DMS53 treated with DMSO at 0.1 percent for 48 hours (cell line): Measurements from ENCODE around the gene TRIM41.
"Not testable (repeated sequence)": the region's sequence is repeated elsewhere in the genome, so short reads cannot be mapped to it uniquely, and the experiment has no call there.

Experiments
- DNase-seq: peaks from one replicate; lab custom pipeline; 2025; ENCODE audit not compliant: unreplicated experiment; lab: John Stamatoyannopoulos, UW

The TRIM41 gene

GRCh38 chr5:181248277-181248676 is 25.2 kb downstream of the TRIM41 start:
- no peak for DNase-seq

- no peak for DNase-seq
These were observed 32.2 kb downstream of the TRIM41 start for GRCh38 chr5:181255276-181255675.

GRCh38 chr5:181255836-181256578 is 32.9 kb downstream of the TRIM41 start:
- no peak for DNase-seq

GRCh38 chr5:181258576-181258975 is 35.5 kb downstream of the TRIM41 start:
- no peak for DNase-seq

- DNase-seq = no peak
These were observed 36.2 kb downstream of the TRIM41 start for GRCh38 chr5:181259283-181259682.

- no peak for DNase-seq
These were observed 37.1 kb downstream of the TRIM41 start for GRCh38 chr5:181259974-181260719.

- no peak for DNase-seq
These were observed 37.7 kb downstream of the TRIM41 start, which contains the start of gene TRIM52 for GRCh38 chr5:181260720-181261319. Gene TRIM52, minus strand, starts transcription at chr5:181261143. Its CDS starts 330 bp downstream, at chr5:181260813.

GRCh38 chr5:181261320-181262049 is 38.4 kb downstream of the TRIM41 start:
- DNase-seq = no peak

- no peak for DNase-seq
These were observed 40.6 kb downstream of the TRIM41 start for GRCh38 chr5:181263633-181264032.

GRCh38 chr5:181265092-181265671 is 42.1 kb downstream of the TRIM41 start:
- DNase-seq = no peak

GRCh38 chr5:181267291-181267904 is 44.3 kb downstream of the TRIM41 start:
- DNase-seq = not testable (repeated sequence)

GRCh38 chr5:181267907-181268306 is 44.8 kb downstream of the TRIM41 start:
- DNase-seq = not testable (repeated sequence)

GRCh38 chr5:181271081-181271480 is 48.0 kb downstream of the TRIM41 start:
- no peak for DNase-seq

- not testable (repeated sequence) for DNase-seq
These were observed 50.3 kb downstream of the TRIM41 start for GRCh38 chr5:181273433-181273744.

GRCh38 chr5:181280251-181280762 is 57.2 kb downstream of the TRIM41 start:
- DNase-seq = no peak

GRCh38 chr5:181281077-181281983 is 58.2 kb downstream of the TRIM41 start:
- DNase-seq = no peak

GRCh38 chr5:181281984-181282316 is 58.9 kb downstream of the TRIM41 start:
- DNase-seq = no peak

- DNase-seq = not testable (repeated sequence)
These were observed 59.3 kb downstream of the TRIM41 start for GRCh38 chr5:181282415-181282814.

- DNase-seq = no peak
These were observed 59.8 kb downstream of the TRIM41 start for GRCh38 chr5:181282874-181283273.
